Ramos (cell line): ENCODE data around the gene ALS2CL.
"Not testable (repeated sequence)": the region's sequence is repeated elsewhere in the genome, so short reads cannot be mapped to it uniquely, and the experiment has no call there.

ENCODE experiments used
- in situ Hi-C: fragments of 300-500 bp; cut with MboI; formaldehyde crosslinking; loops from one replicate; pipeline ENCODE4 v1.14.3; 2022; ENCODE audit warnings: low sequenced_read_pairs; ENCODE audit not compliant: unreplicated experiment

The ALS2CL gene

GRCh38 chr3:46693038-46693891 lies at the start of gene ALS2CL:
Gene ALS2CL (minus strand): TSS chr3:46693679. CDS start chr3:46689440, 4,239 bp downstream.
- in situ Hi-C loops: no loop called here

GRCh38 chr3:46742992-46743585 lies 49.6 kb upstream of the ALS2CL start:
- in situ Hi-C loops: no loop called here

- in situ Hi-C loops: not testable (repeated sequence)
Observed at GRCh38 chr3:46739565-46739964, 46.1 kb upstream of the ALS2CL start.

GRCh38 chr3:46737329-46737731 lies 43.9 kb upstream of the ALS2CL start:
- in situ Hi-C loops: no loop called here

- in situ Hi-C loops: no loop called here
Observed at GRCh38 chr3:46736006-46736872, 42.8 kb upstream of the ALS2CL start.

GRCh38 chr3:46734773-46735172 lies 41.3 kb upstream of the ALS2CL start:
- in situ Hi-C loops: no loop called here

GRCh38 chr3:46733026-46733800 lies 39.7 kb upstream of the ALS2CL start:
- in situ Hi-C loops: no loop called here

GRCh38 chr3:46731795-46732194 lies 38.3 kb upstream of the ALS2CL start:
- in situ Hi-C loops: no loop called here

- in situ Hi-C loops: no loop called here
Observed at GRCh38 chr3:46730819-46731218, 37.3 kb upstream of the ALS2CL start.

GRCh38 chr3:46729038-46729437 lies 35.6 kb upstream of the ALS2CL start:
- in situ Hi-C loops: no loop called here

GRCh38 chr3:46725621-46726314 lies 32.3 kb upstream of the ALS2CL start:
- in situ Hi-C loops: no loop called here

- in situ Hi-C loops: loop anchor here (25.0 kb wide), 1 partner anchor 288 kb away; no protein-coding TSS in a partner anchor
Observed at GRCh38 chr3:46724424-46724823, 30.9 kb upstream of the ALS2CL start.

GRCh38 chr3:46722443-46722842 lies 29.0 kb upstream of the ALS2CL start:
- in situ Hi-C loops: loop anchor here (25.0 kb wide), 1 partner anchor 290 kb away; no protein-coding TSS in a partner anchor

- in situ Hi-C loops: loop anchor here (25.0 kb wide), 1 partner anchor 291 kb away; no protein-coding TSS in a partner anchor
Observed at GRCh38 chr3:46721009-46721408, 27.5 kb upstream of the ALS2CL start.

GRCh38 chr3:46719735-46720271 lies 26.3 kb upstream of the ALS2CL start:
- in situ Hi-C loops: loop anchor here (10.0 to 25.0 kb wide), 2 partner anchors 292 to 645 kb away; no protein-coding TSS in a partner anchor

GRCh38 chr3:46719044-46719565 lies 25.6 kb upstream of the ALS2CL start:
- in situ Hi-C loops: loop anchor here (10.0 to 25.0 kb wide), 2 partner anchors 293 to 646 kb away; no protein-coding TSS in a partner anchor

- in situ Hi-C loops: loop anchor here (10.0 to 25.0 kb wide), 2 partner anchors 295 to 647 kb away; no protein-coding TSS in a partner anchor
Observed at GRCh38 chr3:46717447-46718231, 24.2 kb upstream of the ALS2CL start, which contains the start of gene PRSS50. Gene PRSS50 (minus strand): TSS chr3:46717869. CDS start chr3:46717824, 45 bp downstream.
